GM12878 (cell line): ENCODE measurements around the gene CCSER1.

ENCODE experiments used
- BMI1 ChIP-seq: fragments of 450-650 bp; IDR thresholded peaks from 2 replicates; pipeline ENCODE4 v1.6.1; 2016; ENCODE audit warnings: mild to moderate bottlenecking, moderate library complexity, borderline replicate concordance
- ESRRA ChIP-seq: IDR thresholded peaks from 2 replicates; pipeline ENCODE4 v1.6.1; 2012; ENCODE audit warnings: mild to moderate bottlenecking, low read length, improper control_type of control experiment
- EZH2 ChIP-seq: IDR thresholded peaks from 2 replicates; pipeline ENCODE4 v1.6.1; 2012; ENCODE audit warnings: low read depth, mild to moderate bottlenecking, control low read depth, inconsistent platforms, low read length, borderline replicate concordance; ENCODE audit not compliant: control insufficient read depth
- POLR2A ChIP-seq: IDR thresholded peaks from 2 replicates; pipeline ENCODE4 v1.6.1; 2011; ENCODE audit warnings: low read depth, mild to moderate bottlenecking, low read length
- POLR2AphosphoS5 ChIP-seq: IDR thresholded peaks from 2 replicates; pipeline ENCODE4 v1.6.1; 2011; ENCODE audit warnings: mild to moderate bottlenecking, low read length, inconsistent platforms
- RAD21 ChIP-seq: IDR thresholded peaks from 2 replicates; pipeline ENCODE4 v1.6.1; 2011; ENCODE audit warnings: mild to moderate bottlenecking, low read depth, low read length, moderate library complexity; ENCODE audit not compliant: insufficient read depth
- RAD51 ChIP-seq: fragments of 450-650 bp; IDR thresholded peaks from 2 replicates; pipeline ENCODE4 v1.6.1; 2016; ENCODE audit warnings: moderate library complexity, mild to moderate bottlenecking, inconsistent platforms
- SIN3A ChIP-seq: IDR thresholded peaks from 2 replicates; pipeline ENCODE4 v1.6.1; 2012; ENCODE audit warnings: low read depth, low read length, improper control_type of control experiment
- TCF3 ChIP-seq: IDR thresholded peaks from 2 replicates; pipeline ENCODE4 v1.6.1; 2012; ENCODE audit warnings: low read depth, mild to moderate bottlenecking, low read length, borderline replicate concordance; ENCODE audit not compliant: insufficient read depth
- USF1 ChIP-seq: IDR thresholded peaks from 2 replicates; pipeline ENCODE4 v1.6.1; 2011; ENCODE audit warnings: borderline replicate concordance, low read depth, mild to moderate bottlenecking, moderate library complexity, mixed read lengths, low read length; ENCODE audit not compliant: insufficient read depth; ENCODE audit errors: extremely low read length
- USF2 ChIP-seq: IDR thresholded peaks from 2 replicates; pipeline ENCODE4 v1.6.1; 2011; ENCODE audit warnings: low read depth, low read length, improper control_type of control experiment, borderline replicate concordance
- ZZZ3 ChIP-seq: IDR thresholded peaks from 2 replicates; pipeline ENCODE4 v1.6.1; 2011; ENCODE audit warnings: low read depth; ENCODE audit not compliant: control insufficient read depth, insufficient read length
- TF ChIP-seq, protein P1 (sequence below), 3 experiments: IDR thresholded peaks in 2 of 3; conservative IDR thresholded peaks in 1 of 3; 2 replicates each; pipeline ENCODE4 v1.5.1; 2011; ENCODE audit warnings: low read depth in 3 of 3, low read length in 3 of 3, mild to moderate bottlenecking in 3 of 3, control low read depth in 2 of 3, moderate library complexity in 2 of 3, inconsistent platforms in 1 of 3, mixed read lengths in 1 of 3; ENCODE audit not compliant: control insufficient read depth in 2 of 3, insufficient read depth in 1 of 3; ENCODE audit errors: extremely low read depth in 1 of 3
- TF ChIP-seq, protein P2 (sequence below): fragments of 450-650 bp; IDR thresholded peaks from 2 replicates; pipeline ENCODE4 v1.6.1; 2017; ENCODE audit warnings: mild to moderate bottlenecking

DNA sequence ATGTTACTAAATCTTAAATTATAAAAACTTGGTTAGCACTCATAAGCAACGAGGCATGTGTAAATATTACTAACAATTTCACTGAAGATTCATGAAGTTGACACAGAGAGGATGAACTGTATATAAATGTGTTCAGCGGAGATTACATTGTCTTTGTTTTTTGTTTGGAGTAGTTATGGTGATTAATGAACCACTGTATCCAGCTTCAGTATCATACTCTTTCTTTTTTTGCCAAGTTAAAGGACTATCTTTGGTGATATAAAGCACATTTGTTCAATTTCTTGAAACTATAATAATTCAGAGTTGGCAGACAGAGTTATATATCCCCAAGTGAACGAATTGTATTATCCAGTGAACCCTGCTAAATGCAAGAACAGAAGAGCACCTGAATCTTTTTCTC, 497.6 kb downstream of the CCSER1 start:
- no peak for TF ChIP-seq BMI1
- TF ChIP-seq RAD21, result no peak
- TF ChIP-seq, protein P1, sequence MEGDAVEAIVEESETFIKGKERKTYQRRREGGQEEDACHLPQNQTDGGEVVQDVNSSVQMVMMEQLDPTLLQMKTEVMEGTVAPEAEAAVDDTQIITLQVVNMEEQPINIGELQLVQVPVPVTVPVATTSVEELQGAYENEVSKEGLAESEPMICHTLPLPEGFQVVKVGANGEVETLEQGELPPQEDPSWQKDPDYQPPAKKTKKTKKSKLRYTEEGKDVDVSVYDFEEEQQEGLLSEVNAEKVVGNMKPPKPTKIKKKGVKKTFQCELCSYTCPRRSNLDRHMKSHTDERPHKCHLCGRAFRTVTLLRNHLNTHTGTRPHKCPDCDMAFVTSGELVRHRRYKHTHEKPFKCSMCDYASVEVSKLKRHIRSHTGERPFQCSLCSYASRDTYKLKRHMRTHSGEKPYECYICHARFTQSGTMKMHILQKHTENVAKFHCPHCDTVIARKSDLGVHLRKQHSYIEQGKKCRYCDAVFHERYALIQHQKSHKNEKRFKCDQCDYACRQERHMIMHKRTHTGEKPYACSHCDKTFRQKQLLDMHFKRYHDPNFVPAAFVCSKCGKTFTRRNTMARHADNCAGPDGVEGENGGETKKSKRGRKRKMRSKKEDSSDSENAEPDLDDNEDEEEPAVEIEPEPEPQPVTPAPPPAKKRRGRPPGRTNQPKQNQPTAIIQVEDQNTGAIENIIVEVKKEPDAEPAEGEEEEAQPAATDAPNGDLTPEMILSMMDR (IDR thresholded peaks at IDR 0.05 in 2 of 3, conservative IDR thresholded peaks at IDR 0.05 in 1 of 3; ENCODE audit: control insufficient read depth in 2 of 3, extremely low read depth in 1 of 3, insufficient read depth in 1 of 3, low read depth in 3 of 3, low read length in 3 of 3), result no peak
- no peak for TF ChIP-seq USF1
- TF ChIP-seq POLR2AphosphoS5, result no peak
- TF ChIP-seq, protein P2, sequence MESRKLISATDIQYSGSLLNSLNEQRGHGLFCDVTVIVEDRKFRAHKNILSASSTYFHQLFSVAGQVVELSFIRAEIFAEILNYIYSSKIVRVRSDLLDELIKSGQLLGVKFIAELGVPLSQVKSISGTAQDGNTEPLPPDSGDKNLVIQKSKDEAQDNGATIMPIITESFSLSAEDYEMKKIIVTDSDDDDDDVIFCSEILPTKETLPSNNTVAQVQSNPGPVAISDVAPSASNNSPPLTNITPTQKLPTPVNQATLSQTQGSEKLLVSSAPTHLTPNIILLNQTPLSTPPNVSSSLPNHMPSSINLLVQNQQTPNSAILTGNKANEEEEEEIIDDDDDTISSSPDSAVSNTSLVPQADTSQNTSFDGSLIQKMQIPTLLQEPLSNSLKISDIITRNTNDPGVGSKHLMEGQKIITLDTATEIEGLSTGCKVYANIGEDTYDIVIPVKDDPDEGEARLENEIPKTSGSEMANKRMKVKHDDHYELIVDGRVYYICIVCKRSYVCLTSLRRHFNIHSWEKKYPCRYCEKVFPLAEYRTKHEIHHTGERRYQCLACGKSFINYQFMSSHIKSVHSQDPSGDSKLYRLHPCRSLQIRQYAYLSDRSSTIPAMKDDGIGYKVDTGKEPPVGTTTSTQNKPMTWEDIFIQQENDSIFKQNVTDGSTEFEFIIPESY, result no peak
- TF ChIP-seq POLR2A, result no peak
- no peak for TF ChIP-seq RAD51
- TF ChIP-seq USF2, result no peak
- TF ChIP-seq ESRRA, result no peak
- no peak for TF ChIP-seq SIN3A
- no peak for TF ChIP-seq TCF3
- TF ChIP-seq ZZZ3, result no peak
- no peak for TF ChIP-seq EZH2
